GM19240 (cell line): ENCODE data around the gene SLC30A7.
"Not testable (repeated sequence)": the region's sequence is repeated elsewhere in the genome, so short reads cannot be mapped to it uniquely, and the experiment has no call there.

Experiments used
- DNase-seq: peaks from one replicate; pipeline ENCODE4 v3.0.0; 2011; ENCODE audit warnings: low spot score; ENCODE audit not compliant: insufficient read length

Gene SLC30A7

DNA sequence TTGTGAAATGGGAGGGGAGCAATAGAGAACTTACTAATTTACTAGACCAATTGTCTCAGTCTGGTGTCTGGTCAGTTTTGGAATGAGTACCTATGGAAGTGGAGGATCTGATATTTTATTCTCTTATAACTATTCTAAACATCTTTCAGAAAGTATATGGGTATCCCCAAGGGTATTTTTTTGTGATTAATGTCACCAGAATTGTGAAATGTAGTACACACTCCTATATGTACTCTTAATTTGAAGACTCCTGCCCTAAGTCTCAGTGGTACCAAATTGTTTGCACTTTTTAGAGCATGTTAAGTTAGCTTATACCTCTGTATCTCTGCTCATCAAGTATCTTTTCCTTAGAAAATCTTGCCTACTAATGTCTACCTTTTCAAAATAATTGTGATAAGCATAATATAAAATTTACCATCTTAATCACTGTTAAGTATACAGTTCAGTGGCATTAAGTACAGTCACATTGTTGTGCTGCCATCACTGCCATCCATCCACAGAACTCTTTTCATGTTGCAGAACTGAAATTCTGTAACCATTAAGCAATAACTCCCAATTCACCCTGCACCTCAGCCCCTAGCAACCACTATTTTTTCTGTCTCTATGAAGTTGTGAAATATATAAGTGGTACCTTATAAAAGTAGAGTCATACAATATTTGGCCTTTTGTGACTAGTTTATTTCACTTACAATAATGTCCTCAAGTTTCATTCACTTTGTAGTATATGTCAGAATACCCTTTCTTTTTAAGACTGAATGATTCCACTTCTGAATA lies 40.5 kb downstream of the SLC30A7 start:
- no peak for DNase-seq

DNA sequence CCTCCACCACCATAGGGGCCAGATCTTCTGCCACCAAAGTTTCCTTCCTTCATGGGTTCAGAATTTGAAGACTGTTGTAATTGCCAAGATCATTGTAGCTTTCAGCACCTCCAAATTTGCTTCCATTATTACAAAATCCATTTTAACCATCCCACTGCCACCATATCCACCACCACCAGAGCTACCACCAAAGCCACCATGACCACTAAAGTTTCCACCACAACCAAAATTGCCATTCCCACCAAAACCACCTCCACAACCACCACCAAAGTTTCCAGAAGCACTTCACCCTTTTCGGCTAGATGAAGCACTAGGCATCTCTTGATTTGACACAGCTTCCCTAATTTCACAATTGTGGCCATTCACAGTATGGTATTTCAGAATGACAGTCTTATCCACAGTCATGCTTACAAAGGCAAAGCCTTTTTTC lies 45.2 kb downstream of the SLC30A7 start:
- no peak for DNase-seq

DNA sequence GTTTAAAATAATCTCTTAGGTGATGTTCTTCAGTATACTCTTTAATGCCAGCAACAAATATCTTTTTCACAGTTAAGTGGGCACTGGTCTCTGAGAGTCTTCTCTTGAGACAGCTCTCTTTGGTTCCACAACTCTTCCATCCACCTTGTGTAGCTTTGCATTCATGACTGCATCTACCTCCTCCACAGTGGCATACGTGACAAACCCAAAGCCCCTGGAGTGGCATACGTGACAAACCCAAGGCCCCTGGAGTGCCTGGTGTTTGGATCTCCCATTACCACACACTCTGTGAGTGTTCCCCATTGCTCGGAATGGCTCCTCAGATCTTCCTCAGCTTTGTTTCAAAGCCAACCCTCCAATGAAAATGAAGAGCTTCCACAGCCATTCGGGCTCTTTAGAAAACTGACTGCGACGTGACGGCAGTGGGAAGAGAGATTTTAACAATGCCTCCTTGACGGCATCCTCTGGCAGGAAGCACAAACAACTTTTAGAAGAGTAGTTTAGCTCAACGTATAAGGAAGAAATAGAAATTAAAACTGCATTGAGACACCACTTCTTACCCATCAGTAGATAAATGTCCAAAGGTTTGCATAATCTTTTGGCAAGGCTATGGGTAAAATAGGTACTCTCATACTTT lies 45.8 kb downstream of the SLC30A7 start:
- no peak for DNase-seq

DNA sequence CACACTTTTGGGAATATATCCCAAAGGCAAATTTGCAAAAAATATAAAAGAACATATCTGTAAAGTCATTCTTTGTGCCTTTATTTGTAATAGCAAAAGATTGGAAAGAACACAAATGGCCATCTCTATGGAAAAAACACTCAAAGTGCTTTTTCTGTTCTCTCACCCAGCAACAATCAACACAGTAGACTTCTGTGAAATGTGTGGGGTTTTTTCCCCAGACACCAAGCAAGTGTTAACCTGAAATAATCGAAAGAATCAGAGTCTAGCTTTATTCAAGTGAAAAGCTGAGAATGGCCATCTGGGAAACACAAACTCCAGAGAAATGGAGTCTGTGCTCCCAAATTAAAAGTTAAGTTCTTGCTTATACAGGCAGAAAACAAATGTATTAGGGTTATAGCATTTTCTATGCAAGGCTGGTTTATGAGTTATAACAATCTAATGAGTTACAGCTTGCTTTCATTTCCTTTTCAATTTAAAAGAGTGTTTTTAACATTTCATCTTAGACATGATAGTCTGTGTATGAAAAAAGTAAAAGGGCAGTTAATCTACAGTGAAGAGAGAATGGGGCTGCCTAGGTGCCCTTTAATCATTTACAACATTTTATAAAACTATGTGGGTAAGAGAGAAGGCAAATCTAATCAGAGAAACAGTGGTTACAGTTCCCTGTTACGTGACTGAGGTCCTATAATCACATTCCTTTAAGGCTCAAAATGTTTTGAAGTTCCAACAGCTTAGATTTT lies 46.6 kb downstream of the SLC30A7 start:
- no peak for DNase-seq

DNA sequence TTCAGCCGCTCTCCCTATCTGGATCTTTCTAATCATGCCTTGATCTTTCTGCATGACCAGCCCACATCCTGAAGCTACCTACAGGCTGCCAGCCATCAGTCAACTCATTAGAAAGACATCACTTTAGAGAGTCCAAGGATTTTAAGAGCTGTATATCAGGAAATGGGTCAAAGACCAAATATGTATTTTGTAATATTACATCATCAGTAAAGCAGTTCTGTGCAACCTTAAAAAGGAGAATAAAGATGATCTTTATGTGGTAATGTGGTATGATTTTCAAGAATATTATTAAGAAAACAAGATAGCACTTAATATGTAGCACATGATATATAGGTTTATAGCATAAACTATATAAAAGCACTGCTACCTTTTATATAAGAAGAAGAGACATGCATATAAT lies 47.6 kb downstream of the SLC30A7 start:
- DNase-seq: no peak

DNA sequence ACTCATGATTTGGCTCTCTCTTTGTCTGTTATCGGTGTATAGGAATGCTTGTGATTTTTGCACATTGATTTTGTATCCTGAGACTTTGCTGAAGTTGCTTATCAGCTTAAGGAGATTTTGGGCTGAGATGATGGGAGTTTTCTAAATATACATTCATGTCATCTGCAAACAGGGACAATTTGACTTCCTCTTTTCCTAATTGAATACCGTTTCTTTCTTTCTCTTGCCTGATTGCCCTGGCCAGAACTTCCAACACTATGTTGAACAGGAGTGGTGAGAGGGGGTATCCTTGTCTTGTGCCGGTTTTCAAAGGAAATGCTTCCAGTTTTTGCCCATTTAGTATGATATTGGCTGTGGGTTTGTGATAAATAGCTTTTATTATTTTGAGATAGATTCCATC lies 50.2 kb downstream of the SLC30A7 start:
- not testable (repeated sequence) for DNase-seq

DNA sequence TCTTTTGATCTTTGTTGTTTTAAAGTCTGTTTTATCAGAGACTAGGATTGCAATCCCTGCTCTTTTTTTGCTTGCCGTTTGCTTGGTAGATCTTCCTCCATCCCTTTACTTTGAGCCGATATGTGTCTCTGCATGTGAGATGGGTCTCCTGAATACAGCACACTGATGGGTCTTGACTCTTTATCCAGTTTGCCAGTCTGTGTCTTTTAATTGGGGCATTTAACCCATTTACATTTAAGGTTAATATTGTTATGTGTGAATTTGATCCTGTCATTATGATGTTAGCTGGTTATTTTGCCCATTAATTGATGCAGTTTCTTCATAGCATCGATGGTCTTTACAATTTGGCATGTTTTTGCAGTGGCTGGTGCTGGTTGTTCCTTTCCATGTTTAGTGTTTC lies 51.9 kb downstream of the SLC30A7 start:
- DNase-seq: not testable (repeated sequence)

DNA sequence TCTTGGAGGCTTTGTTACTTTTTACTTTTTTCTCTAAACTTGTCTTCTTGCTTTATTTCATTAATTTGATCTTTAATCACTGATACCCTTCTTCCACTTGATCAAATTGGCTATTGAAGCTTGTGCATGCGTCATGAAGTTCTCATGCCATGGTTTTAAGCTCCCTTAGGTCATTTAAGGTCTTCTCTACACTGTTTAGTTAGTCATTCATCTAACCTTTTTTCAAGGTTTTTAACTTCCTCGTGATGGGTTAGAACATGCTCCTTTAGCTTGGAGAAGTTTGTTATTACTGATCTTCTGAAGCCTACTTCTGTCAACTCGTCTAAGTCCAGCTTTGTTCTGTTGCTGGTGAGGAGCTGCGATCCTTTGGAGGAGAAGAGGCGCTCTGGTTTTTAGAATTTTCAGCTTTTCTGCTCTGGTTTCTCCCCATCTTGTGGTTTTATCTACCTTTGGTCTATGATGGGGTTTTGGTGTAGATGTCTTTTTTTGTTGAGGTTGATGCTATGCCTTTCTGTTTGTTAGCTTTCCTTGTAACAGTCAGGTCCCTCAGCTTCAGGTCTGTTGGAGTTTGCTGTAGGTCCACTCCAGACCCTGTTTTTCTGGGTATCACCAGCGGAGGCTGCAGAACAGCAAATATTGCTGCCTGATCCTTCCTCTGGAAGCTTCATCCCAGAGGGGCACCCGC lies 53.0 kb downstream of the SLC30A7 start:
- not testable (repeated sequence) for DNase-seq

- not testable (repeated sequence) for DNase-seq
Measured at GRCh38 chr1:100949515-100950158, 53.7 kb downstream of the SLC30A7 start.

DNA sequence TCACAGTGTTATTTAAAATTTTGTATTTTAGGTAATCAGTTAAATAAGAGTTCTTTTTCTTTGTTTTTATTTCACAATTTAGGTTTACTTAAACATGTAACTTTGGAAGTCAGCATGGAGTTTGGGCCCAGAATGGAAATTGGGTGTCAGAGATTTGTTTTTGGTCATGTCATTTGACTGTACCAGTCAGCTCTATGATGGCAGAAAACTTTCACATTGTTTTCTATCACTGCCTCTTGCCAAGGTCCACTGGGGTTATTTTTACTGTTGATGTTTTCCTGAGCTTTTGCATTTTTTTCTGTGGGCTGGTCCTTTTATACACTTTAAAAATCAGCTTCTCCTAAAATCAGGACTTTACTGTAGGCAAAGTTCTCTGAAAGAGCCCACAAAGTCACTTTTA lies 54.4 kb downstream of the SLC30A7 start:
- no peak for DNase-seq

- no peak for DNase-seq
Measured at GRCh38 chr1:100950781-100951180, 54.9 kb downstream of the SLC30A7 start.

GRCh38 chr1:100952104-100952745 lies 56.3 kb downstream of the SLC30A7 start:
- DNase-seq: no peak

DNA sequence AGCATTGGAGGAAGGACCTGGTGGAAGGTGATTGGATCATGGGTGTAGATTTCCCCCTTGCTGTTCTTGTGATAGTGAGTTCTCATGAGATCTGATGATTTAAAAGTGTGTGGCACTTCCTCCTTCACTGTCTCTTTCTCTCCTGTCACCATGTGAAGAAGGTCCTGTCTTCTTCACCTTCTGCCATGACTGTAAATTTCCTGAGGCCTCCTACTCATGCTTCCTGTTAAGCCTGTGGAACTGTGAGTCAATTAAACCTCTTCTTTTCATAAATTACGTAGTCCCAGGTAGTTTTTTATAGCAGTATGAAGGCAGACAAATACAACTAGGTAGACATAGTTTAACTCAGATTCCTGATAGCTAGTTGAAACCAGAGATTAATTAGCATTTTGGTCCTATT lies 57.1 kb downstream of the SLC30A7 start:
- DNase-seq: not testable (repeated sequence)

DNA sequence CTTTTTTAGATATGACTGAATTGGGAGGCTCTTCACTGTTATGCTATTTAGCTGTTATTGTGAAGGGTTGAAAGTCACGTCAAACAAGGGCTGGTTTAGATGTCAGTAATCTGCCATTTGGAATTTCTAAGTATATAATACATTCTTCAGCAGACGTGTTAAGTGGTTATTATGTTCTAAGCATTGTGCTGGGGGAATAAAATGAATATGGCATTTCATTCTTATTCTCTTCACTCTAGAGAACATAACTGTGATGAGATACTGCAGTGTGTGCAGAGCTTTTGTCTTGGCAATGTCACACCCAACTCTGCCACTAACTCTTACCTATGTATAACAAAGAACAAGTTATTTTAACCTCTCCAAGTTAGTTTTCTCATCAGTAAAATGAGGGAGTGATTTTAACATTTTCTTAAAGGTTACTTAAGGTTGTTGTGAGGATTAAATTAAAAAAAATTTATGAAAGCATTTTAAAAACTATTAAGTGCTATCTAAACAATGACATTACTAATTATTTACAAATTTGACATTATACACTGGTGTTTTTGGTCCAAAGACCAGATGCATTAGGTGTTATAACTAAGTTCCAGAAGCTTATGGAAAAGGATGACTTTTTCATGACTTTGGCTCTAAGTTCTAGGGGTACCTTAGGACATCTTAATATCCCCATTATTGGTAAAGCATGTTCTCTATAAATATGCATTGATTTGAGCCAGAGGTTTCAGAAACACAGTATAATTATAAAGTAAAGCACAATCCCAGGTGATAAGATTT lies 58.3 kb downstream of the SLC30A7 start:
- DNase-seq: no peak

DNA sequence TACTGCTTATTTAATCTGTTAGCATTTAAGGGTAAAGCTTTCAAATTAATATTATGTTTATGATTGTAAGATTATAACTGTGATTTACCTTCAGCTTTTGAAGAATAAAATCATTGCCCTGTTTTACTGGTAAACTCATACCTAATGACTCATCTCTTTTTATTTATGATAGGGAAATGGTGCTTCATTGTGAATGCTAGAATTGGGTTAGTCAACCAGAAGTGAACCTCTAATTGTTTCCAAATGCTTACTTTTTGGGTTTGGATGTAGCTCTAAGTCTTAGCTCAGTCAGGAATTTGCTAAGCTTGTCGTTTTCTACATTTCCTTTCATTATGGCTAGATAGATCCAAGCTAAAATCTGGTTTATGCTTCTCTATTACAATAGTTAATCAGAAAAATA lies 59.4 kb downstream of the SLC30A7 start:
- no peak for DNase-seq

GRCh38 chr1:100959502-100960060 lies 63.7 kb downstream of the SLC30A7 start:
- DNase-seq: no peak

- no peak for DNase-seq
Measured at GRCh38 chr1:100960098-100960497, 64.2 kb downstream of the SLC30A7 start.

- no peak for DNase-seq
Measured at GRCh38 chr1:100968621-100969020, 72.7 kb downstream of the SLC30A7 start.

DNA sequence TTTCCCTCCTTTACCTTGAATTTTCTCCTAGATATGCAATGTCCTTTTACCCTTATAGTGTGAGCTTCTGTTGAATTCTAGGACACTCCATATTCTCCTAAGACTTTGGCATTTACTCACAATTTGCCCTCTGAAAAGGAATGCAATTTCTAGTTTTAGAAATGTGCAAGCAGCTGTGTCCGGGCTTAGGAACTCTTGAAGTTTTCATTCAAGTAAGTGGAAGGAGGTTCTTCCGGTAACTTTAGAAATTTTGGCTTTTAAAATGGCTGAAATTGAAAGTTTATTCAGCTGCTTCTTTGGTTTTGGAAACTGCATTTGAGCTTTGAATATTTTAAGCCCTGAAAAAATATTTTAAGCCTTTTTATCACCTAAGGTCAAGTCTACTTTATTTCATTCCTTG lies 73.4 kb downstream of the SLC30A7 start:
- DNase-seq: no peak

DNA sequence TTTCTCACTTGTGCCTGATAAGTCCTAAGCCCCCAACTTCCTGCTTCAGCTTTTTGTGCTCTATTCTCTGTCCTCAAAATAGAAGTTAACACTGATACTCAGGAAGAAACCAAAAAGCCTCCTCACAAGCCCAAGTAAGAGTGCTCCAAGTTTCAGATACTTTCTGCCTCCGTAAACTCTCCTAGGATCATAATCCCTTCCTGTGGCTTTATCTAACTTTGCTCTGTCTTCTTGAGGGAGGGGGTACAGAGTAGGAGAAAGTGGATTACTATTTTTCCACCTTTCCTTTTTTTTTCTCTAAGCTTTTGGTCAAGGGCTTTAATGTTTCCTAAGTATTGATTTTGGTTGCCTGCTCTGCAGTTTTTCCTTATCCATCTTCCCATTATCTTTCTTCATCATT lies 75.1 kb downstream of the SLC30A7 start:
- DNase-seq: no peak
